Measurements from ENCODE around the gene DIP2A.
"Not testable (repeated sequence)": the region's sequence is repeated elsewhere in the genome, so short reads cannot be mapped to it uniquely, and the experiment has no call there.

Gene DIP2A

GRCh38 chr21:46448855-46449254 is 9.8 kb upstream of the DIP2A start:
- DNase-seq: not testable (repeated sequence)

- DNase-seq: no peak
These were observed 6.0 kb upstream of the DIP2A start for GRCh38 chr21:46452710-46453109.

- DNase-seq: no peak
These were observed 4.5 kb upstream of the DIP2A start for GRCh38 chr21:46454142-46454541.

- DNase-seq: no peak
These were observed 3.9 kb upstream of the DIP2A start for GRCh38 chr21:46454634-46455390.

- DNase-seq: no peak
These were observed 2.9 kb upstream of the DIP2A start for GRCh38 chr21:46455575-46456385.

- DNase-seq: no peak
These were observed 1.9 kb upstream of the DIP2A start for GRCh38 chr21:46456750-46457149.

DNA sequence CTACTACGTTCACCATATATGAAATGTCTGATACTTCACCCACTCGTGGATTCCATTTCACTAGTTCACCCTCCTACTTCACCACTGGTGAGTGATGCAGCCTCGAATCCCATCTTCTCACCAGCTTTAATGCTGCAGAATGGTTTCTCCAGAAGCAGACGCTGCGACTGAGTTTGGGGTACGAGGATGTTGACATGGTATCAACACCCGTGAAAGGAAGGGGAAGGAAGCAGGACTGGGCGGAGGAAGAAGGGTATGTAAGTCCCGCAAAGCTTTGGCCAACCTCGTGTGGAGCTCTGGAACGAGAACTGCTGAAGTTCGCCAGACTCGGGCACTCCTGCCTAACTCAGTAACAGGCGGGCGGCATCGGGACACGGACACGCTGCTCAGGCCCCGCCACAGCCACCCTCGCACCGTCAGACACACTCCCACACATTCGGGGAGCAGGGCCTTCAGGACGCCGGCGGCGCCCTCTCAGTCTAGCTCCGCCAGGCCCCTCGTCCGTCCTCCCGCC is 833 bp upstream of the DIP2A start:
- no peak for DNase-seq

GRCh38 chr21:46459024-46459355 is 299 bp downstream of the DIP2A start:
- no peak for DNase-seq

DNA sequence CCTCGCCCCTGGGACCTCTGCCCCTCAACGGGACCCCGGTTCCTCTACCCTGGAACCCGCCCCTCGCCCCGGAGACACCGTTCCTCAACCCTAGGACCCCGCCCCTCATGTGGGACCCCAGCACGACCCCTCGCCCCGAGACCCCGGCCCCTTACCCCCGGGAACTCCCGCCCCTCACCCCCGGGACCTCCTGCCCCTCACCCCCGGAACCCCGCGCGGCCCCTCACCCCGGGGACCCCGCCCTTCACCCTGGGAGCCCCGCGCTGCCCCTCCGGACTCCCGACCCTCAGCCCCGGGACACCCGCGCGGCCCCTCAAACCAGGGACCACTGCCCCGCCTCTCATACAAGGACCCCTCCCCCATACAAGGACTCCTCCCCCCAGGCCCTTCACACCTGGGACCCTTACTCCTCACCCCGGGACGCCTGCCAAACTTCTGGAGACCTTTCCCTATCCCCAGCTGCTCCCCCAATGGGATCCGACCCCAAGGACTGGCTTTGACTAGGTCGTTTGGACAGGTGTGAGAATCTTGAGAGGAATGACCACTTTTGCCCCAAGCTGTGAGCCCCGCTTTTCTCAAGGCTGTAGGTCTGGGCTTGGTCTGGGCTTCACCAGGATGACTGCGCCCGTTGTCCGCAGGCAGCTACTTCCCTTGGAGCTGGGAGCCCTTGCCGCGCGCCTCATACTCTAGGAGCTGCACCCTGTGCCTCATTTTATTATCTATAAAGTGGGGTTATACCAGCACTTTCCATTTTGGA is 843 bp downstream of the DIP2A start:
- no peak for DNase-seq

DNA sequence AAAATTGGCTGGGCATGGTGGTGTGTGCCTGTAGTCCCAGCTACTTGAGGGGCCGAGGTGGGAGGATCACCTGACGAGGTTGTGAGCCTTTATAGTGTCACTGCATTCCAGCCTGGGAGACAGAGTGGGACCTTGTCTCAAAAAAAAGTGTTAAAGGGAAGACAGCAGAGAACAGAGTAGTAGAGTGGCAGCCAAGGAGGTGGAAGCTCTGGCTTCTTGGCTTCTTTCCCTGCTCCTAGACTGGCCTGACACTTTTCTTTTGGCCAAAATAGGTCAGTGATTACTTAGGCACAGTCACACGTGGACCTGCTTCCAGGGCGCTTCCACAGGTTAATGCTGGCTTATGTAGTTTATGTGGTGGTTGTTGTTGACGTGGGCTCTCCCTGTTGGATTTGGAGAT is 3.2 kb downstream of the DIP2A start:
- no peak for DNase-seq

DNA sequence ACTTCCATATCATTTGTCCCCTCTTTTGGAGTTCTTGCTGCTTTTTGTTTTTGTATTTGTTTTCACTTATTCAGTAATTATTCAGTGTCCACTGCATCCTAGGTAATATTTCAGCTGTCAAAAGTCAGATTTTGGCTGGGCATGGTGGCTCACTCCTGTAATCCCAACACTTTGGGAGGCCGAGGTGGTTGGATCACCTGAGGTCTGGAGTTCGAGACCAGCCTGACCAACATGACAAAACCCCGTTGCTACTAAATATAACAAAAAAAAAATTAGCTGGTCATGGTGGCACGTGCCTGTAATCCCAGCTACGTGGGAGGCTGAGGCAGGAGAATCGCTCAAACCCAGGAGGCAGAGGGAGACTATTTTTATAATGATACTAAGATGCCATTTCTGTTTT is 6.5 kb downstream of the DIP2A start:
- DNase-seq: not testable (repeated sequence)

GRCh38 chr21:46465651-46466050 is 7.0 kb downstream of the DIP2A start:
- no peak for DNase-seq

DNA sequence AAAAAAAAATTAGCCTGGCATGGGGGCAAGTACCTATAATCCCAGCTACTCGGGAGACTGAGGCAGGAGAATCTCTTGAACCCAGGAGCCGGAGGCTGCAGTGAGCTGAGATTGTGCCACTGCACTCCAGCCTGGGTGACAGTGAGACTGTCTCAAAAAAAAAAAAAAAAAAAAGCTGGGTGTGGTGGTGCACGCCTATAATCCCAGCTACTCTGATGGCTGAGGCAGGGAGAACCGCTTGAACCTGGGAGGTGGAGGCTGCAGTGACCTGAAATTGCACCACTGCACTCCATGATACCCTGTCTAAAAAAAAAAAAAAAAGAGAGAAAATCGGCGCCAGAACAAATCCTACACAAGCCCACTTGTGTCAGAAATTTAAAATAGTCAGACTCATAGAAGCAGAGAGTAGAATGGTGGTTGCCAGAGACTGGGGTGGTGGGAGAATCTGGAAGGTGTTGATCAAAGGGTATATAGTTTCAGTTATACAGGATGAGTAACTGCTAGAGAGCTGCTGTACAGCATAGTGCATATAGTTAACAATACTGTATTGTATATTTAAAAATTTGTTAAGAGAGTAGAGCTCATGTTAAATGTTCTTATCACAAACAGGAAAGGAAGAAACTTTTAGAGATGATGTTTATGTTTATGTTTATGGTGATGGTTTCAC is 9.6 kb downstream of the DIP2A start:
- DNase-seq: no peak

DNA sequence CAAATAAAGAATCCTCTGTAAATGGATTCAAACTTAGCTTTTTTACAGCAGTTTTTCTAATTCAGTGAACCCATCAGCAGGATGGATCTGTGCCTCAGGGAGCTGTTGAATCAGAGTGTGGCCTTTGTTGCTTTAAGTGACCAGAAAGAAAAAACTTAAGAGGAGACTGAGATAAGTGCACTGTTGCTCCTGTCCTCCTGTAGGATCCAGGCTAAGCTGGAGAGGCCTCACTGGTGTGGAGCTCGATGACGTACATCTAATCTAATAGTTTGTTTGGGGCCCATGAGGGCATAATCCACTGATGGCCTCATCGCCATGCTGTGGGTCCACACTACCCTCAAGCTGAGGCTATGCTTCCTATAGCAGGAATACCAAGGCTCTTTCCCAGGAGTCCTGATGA is 10.6 kb downstream of the DIP2A start:
- no peak for DNase-seq

DNA sequence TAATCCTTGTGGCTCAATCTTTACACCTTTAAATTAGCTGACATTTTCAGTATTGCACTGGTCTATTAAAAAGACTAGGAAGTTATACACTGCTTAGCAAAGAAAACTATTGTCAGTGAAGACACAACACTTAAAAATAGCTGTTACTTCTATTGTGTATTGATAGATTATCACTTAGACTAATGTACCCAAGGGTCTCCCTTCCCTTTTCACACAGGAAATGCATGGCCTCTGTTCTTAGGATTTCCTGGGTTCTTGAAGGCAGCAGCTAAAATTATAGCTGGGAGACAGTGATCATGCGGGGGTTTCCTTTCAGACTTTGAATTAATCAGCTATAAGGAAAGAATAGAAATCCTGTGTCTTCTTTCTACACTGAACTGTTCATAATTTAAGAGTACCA is 12.8 kb downstream of the DIP2A start:
- no peak for DNase-seq

GRCh38 chr21:46472246-46472645 is 13.6 kb downstream of the DIP2A start:
- no peak for DNase-seq

- no peak for DNase-seq
These were observed 15.7 kb downstream of the DIP2A start for GRCh38 chr21:46474382-46474781.

GRCh38 chr21:46475296-46475695 is 16.6 kb downstream of the DIP2A start:
- DNase-seq: no peak

DNA sequence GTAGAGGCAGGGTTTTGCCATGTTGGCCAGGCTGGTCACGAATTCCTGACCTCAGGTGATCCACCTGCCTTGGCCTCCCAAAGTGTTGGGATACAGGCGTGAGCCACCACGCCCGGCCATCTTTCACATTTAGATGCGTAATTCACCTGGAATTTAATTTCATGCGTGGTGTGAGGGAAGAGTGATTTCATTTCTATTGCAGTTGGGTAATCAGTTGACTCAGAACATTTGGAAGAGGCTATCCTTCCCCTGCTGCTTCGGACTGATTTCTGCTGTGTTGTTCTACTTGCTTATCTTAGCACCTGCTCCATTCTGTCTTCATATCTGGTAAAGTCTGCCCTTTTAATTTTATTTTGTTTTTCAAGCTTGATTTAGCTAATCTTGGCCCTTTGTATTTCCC is 19.1 kb downstream of the DIP2A start:
- DNase-seq: no peak

DNA sequence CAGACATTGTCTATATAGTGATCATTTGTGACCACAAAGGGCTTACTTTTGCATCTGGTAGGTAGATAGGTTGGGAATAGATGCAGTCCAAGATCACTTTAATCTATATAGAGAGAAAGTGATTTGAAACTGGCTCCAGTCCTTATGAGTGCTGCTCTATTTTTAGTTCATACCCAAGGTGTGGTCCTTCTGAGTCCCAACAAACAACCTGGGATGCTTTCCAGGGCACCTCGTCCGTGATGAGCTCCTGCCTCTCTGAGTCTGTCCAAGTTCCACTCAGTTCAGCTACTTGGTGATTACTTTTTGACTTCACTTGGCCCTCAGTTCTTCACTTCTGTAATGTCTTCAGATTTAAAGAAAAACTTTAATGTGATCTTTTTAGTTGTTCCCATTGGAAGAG is 20.2 kb downstream of the DIP2A start:
- no peak for DNase-seq

GRCh38 chr21:46480466-46480865 is 21.8 kb downstream of the DIP2A start:
- DNase-seq: no peak

GRCh38 chr21:46482225-46482845 is 23.6 kb downstream of the DIP2A start:
- DNase-seq: no peak

- no peak for DNase-seq
These were observed 24.1 kb downstream of the DIP2A start for GRCh38 chr21:46482846-46483231.
